Measurements from ENCODE around the gene NUP214.
A peak's percentile ranks its signal among the peaks of the same experiment; 100 is the strongest.

NUP214 gene

DNA sequence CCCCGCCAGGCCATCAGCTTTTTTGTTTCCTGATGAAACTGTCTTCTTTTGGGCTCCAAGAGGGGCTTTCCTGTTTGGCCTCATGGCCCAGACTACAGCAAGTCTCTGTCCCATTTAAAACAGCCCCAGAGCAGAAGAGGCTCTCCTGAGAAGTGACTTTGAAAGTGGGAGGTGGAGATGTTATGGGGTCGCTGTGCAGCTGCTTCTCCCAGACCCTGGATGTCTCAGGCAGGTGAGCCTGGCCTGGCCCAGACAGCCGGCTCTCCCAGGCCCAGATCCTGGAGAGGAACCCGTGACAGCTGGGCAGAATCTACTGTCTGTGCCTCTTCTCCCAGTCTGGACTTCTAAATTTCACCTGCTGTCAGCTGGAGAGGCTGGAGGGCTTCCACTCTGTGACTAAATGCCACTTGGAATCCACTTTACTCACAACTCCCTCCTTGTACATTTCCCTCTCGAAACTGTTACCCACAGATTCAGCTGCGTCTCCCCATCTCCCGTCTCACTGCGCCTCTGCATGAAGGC, 130.4 kb downstream of the NUP214 start:
- H3K4me3 ChIP-seq (replicated peaks; ENCODE audit: insufficient read depth, low read length), result 0 out of 2 replicates have a peak overlapping the region, but pooled peaks have one; percentile 5
- DNase-seq (ENCODE audit: low read depth in 1 of 2, low spot score in 1 of 2), result no peak
- TF ChIP-seq, protein P1, sequence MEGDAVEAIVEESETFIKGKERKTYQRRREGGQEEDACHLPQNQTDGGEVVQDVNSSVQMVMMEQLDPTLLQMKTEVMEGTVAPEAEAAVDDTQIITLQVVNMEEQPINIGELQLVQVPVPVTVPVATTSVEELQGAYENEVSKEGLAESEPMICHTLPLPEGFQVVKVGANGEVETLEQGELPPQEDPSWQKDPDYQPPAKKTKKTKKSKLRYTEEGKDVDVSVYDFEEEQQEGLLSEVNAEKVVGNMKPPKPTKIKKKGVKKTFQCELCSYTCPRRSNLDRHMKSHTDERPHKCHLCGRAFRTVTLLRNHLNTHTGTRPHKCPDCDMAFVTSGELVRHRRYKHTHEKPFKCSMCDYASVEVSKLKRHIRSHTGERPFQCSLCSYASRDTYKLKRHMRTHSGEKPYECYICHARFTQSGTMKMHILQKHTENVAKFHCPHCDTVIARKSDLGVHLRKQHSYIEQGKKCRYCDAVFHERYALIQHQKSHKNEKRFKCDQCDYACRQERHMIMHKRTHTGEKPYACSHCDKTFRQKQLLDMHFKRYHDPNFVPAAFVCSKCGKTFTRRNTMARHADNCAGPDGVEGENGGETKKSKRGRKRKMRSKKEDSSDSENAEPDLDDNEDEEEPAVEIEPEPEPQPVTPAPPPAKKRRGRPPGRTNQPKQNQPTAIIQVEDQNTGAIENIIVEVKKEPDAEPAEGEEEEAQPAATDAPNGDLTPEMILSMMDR (IDR thresholded peaks at IDR 0.05; ENCODE audit: insufficient read depth, low read length), result no peak
- TF ChIP-seq, protein P2, sequence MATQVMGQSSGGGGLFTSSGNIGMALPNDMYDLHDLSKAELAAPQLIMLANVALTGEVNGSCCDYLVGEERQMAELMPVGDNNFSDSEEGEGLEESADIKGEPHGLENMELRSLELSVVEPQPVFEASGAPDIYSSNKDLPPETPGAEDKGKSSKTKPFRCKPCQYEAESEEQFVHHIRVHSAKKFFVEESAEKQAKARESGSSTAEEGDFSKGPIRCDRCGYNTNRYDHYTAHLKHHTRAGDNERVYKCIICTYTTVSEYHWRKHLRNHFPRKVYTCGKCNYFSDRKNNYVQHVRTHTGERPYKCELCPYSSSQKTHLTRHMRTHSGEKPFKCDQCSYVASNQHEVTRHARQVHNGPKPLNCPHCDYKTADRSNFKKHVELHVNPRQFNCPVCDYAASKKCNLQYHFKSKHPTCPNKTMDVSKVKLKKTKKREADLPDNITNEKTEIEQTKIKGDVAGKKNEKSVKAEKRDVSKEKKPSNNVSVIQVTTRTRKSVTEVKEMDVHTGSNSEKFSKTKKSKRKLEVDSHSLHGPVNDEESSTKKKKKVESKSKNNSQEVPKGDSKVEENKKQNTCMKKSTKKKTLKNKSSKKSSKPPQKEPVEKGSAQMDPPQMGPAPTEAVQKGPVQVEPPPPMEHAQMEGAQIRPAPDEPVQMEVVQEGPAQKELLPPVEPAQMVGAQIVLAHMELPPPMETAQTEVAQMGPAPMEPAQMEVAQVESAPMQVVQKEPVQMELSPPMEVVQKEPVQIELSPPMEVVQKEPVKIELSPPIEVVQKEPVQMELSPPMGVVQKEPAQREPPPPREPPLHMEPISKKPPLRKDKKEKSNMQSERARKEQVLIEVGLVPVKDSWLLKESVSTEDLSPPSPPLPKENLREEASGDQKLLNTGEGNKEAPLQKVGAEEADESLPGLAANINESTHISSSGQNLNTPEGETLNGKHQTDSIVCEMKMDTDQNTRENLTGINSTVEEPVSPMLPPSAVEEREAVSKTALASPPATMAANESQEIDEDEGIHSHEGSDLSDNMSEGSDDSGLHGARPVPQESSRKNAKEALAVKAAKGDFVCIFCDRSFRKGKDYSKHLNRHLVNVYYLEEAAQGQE (IDR thresholded peaks at IDR 0.05; ENCODE audit: insufficient replicate concordance, low read depth), result no peak
- no peak for TF ChIP-seq POLR2AphosphoS5 (IDR thresholded peaks at IDR 0.05; ENCODE audit: low read depth)
- TF ChIP-seq GABPA (IDR thresholded peaks at IDR 0.05; ENCODE audit: low read depth), result no peak
- no peak for TF ChIP-seq SPI1 (IDR thresholded peaks at IDR 0.05; ENCODE audit: borderline replicate concordance, low read depth)
- H3K27ac ChIP-seq (replicated peaks), result peak overlapping the region; percentile 97
- no peaks in the 10 kb centered on the region for H3K27me3 ChIP-seq (ENCODE audit: insufficient read depth, poor library complexity, severe bottlenecking)

DNA sequence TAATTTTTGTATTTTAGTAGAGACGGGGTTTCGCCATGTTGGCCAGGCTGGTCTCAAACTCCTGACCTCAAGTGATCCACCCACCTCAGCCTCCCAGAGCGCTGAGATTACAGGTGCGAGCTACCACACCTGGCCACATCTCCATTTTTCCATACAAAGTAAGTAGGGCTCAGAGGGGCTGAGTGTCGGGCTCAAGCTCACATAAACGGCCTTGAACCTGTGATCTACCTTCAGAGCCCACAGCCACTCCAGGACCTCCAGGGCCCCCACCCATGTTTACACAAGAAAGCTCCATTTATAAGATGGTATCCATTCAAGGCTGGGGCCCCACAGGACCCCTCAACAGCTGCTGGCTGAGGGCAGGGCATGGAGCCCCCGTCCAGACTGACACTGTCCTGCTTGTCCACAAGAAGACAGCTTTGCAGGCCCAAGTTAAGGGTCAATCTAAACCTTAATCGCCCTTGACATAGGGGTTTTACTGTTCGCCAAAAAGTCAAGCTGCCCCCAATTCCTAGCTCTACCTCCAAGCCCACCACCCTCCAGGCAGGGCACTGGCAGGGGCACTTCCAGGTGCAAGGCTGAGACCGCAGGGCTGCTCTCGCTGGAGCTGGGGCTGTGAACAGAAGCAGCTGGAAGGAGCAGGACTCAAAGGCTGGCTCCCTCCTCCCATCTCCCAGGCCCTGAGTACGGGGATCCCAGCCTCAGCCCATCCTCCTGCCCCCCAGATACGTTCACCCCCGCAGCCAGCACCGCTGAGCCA, 132.1 kb downstream of the NUP214 start:
- Histone ChIP-seq H3K4me3 (replicated peaks; ENCODE audit: insufficient read depth, low read length) (no peak overlapping the region), H3K27ac (replicated peaks) (peak overlapping the region; percentile 97), H3K27me3 (ENCODE audit: insufficient read depth, poor library complexity, severe bottlenecking) (no peaks in the 10 kb centered on the region)
- peak in 1 of 2 experiments; percentile 28 for DNase-seq (ENCODE audit: low read depth in 1 of 2, low spot score in 1 of 2)
- TF ChIP-seq POLR2AphosphoS5 (IDR thresholded peaks at IDR 0.05; ENCODE audit: low read depth), result peak; percentile 27; the same call in 1 of the 2 replicates
- no peak for TF ChIP-seq SPI1 (IDR thresholded peaks at IDR 0.05; ENCODE audit: borderline replicate concordance, low read depth)
- TF ChIP-seq, protein P2 (IDR thresholded peaks at IDR 0.05; ENCODE audit: insufficient replicate concordance, low read depth), result no peak
- TF ChIP-seq, protein P1 (IDR thresholded peaks at IDR 0.05; ENCODE audit: insufficient read depth, low read length), result no peak

DNA sequence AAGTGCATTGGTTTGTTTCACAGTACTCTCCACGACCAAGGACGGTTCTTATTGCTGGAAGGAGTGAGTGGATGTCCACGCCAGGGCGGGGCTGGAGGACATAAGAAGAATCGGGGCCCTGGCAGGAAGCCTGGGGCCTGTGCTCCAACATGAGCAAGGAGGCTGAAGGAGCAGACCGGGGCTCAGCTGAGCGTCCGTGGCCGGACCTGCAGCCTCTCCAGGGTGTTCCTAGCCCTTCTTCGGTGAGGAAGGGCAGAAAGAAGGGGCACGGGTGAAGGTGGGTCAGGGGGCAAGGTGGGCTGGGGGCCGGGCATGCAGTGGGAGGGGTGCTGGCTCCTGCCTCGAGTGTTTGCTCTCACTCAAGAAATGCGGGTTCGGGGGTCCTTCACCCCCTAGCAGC, 132.8 kb downstream of the NUP214 start:
- Histone ChIP-seq H3K27me3 (ENCODE audit: insufficient read depth, poor library complexity, severe bottlenecking) (no peaks in the 10 kb centered on the region), H3K4me3 (replicated peaks; ENCODE audit: insufficient read depth, low read length) (no peak overlapping the region), H3K27ac (replicated peaks) (peak overlapping the region; percentile 97)
- TF ChIP-seq, protein P2 (IDR thresholded peaks at IDR 0.05; ENCODE audit: insufficient replicate concordance, low read depth), result no peak
- TF ChIP-seq SPI1 (IDR thresholded peaks at IDR 0.05; ENCODE audit: borderline replicate concordance, low read depth), result no peak
- TF ChIP-seq, protein P1 (IDR thresholded peaks at IDR 0.05; ENCODE audit: insufficient read depth, low read length), result no peak
- TF ChIP-seq POLR2AphosphoS5 (IDR thresholded peaks at IDR 0.05; ENCODE audit: low read depth), result no peak
- TF ChIP-seq GABPA (IDR thresholded peaks at IDR 0.05; ENCODE audit: low read depth), result no peak
- DNase-seq (ENCODE audit: low read depth in 1 of 2, low spot score in 1 of 2), result peak in 1 of 2 experiments; percentile 28
